GM12878 (cell line): Measurements from ENCODE around the gene ARHGEF16.

Experiments used
- ASH2L ChIP-seq: fragments of 300-600, 200-600 bp; sonication (generic); IDR thresholded peaks from 2 replicates; pipeline ENCODE4 v1.6.1; 2017; ENCODE audit warnings: low read depth, mild to moderate bottlenecking, borderline replicate concordance
- CTCF ChIP-seq, 3 experiments: IDR thresholded peaks in 2 of 3; conservative IDR thresholded peaks in 1 of 3; 2 replicates each; pipeline ENCODE4 v1.5.1; 2011; ENCODE audit warnings: low read depth in 3 of 3, low read length in 3 of 3, mild to moderate bottlenecking in 3 of 3, control low read depth in 2 of 3, moderate library complexity in 2 of 3, inconsistent platforms in 1 of 3, mixed read lengths in 1 of 3; ENCODE audit not compliant: control insufficient read depth in 2 of 3, insufficient read depth in 1 of 3; ENCODE audit errors: extremely low read depth in 1 of 3
- EZH2 ChIP-seq: IDR thresholded peaks from 2 replicates; pipeline ENCODE4 v1.6.1; 2012; ENCODE audit warnings: low read depth, mild to moderate bottlenecking, control low read depth, inconsistent platforms, low read length, borderline replicate concordance; ENCODE audit not compliant: control insufficient read depth
- FOS ChIP-seq: IDR thresholded peaks from 3 replicates; pipeline ENCODE4 v1.6.1; 2011; ENCODE audit warnings: borderline replicate concordance; ENCODE audit not compliant: insufficient read length; ENCODE audit errors: extremely low read depth
- POU2F2 ChIP-seq: IDR thresholded peaks from 3 replicates; pipeline ENCODE4 v1.6.1; 2011; ENCODE audit warnings: low read depth, mild to moderate bottlenecking, low read length, borderline replicate concordance
- YY1 ChIP-seq: IDR thresholded peaks from 2 replicates; pipeline ENCODE4 v1.6.1; 2011; ENCODE audit warnings: low read depth, mild to moderate bottlenecking, low read length
- ZNF24 ChIP-seq: fragments of 450-650 bp; IDR thresholded peaks from 2 replicates; pipeline ENCODE4 v1.6.1; 2017; ENCODE audit warnings: antibody characterized with exemption, mild to moderate bottlenecking

- TF ChIP-seq EZH2, result no peak
- no peak for TF ChIP-seq CTCF (IDR thresholded peaks at IDR 0.05 in 2 of 3, conservative IDR thresholded peaks at IDR 0.05 in 1 of 3; ENCODE audit: control insufficient read depth in 2 of 3, extremely low read depth in 1 of 3, insufficient read depth in 1 of 3, low read depth in 3 of 3, low read length in 3 of 3)
- TF ChIP-seq ZNF24, result no peak
- TF ChIP-seq POU2F2, result no peak
- TF ChIP-seq FOS, result no peak
- no peak for TF ChIP-seq ASH2L
- TF ChIP-seq YY1, result no peak
Measured at GRCh38 chr1:3476666-3477065, 22.2 kb downstream of the ARHGEF16 start.
